GM23338 (cell line): ENCODE measurements around the gene SLC6A12.

Experiments
- CTCF ChIP-seq, 2 experiments: fragments of 200-600 bp in 1 of 2; sonication (generic) in 1 of 2; conservative IDR thresholded peaks; 2 replicates each; pipeline versions ENCODE4 v1.5.1 to v1.6.1; 2016 to 2017; ENCODE audit warnings: antibody characterized with exemption in 2 of 2, low read depth in 2 of 2, mild to moderate bottlenecking in 2 of 2, moderate library complexity in 1 of 2
- EZH2 ChIP-seq: fragments of 200-600 bp; sonication (generic); IDR thresholded peaks from one replicate; pipeline ENCODE4 v1.8.0; 2017; ENCODE audit warnings: antibody characterized with exemption, mild to moderate bottlenecking, low read depth; ENCODE audit not compliant: unreplicated experiment
- EZH2phosphoT487 ChIP-seq: fragments of 200-600 bp; sonication (generic); IDR thresholded peaks from one replicate; pipeline ENCODE4 v1.8.1; 2018; ENCODE audit warnings: antibody characterized with exemption; ENCODE audit not compliant: unreplicated experiment
- JUNB ChIP-seq: IDR thresholded peaks from one replicate; pipeline ENCODE4 v1.6.1; 2016; ENCODE audit warnings: antibody characterized with exemption; ENCODE audit not compliant: unreplicated experiment
- POLR2AphosphoS5 ChIP-seq: IDR thresholded peaks from 2 replicates; pipeline ENCODE4 v1.6.1; 2016; ENCODE audit warnings: antibody characterized with exemption, low read depth
- REST ChIP-seq: IDR thresholded peaks from one replicate; pipeline ENCODE4 v1.6.1; 2018; ENCODE audit warnings: antibody characterized with exemption; ENCODE audit not compliant: unreplicated experiment
- STAT1 ChIP-seq: IDR thresholded peaks from one replicate; pipeline ENCODE4 v1.6.1; 2016; ENCODE audit warnings: antibody characterized with exemption; ENCODE audit not compliant: unreplicated experiment

GRCh38 chr12:189622-189962 is 24.4 kb downstream of the SLC6A12 start:
- no peak for TF ChIP-seq CTCF (conservative IDR thresholded peaks at IDR 0.05; ENCODE audit: low read depth in 2 of 2)
- no peak for TF ChIP-seq EZH2
- TF ChIP-seq JUNB = no peak
- no peak for TF ChIP-seq POLR2AphosphoS5
- TF ChIP-seq EZH2phosphoT487 = no peak
- TF ChIP-seq STAT1 = no peak
- TF ChIP-seq REST = no peak
